Astrocyte of the hippocampus (primary cell): Measurements from ENCODE around the gene TSPAN4.
A peak's percentile ranks its signal among the peaks of the same experiment; 100 is the strongest.

Source experiments
- DNase-seq: peaks from one replicate; pipeline ENCODE4 v3.0.0; 2011; ENCODE audit warnings: low read depth, low spot score

TSPAN4 gene

DNA sequence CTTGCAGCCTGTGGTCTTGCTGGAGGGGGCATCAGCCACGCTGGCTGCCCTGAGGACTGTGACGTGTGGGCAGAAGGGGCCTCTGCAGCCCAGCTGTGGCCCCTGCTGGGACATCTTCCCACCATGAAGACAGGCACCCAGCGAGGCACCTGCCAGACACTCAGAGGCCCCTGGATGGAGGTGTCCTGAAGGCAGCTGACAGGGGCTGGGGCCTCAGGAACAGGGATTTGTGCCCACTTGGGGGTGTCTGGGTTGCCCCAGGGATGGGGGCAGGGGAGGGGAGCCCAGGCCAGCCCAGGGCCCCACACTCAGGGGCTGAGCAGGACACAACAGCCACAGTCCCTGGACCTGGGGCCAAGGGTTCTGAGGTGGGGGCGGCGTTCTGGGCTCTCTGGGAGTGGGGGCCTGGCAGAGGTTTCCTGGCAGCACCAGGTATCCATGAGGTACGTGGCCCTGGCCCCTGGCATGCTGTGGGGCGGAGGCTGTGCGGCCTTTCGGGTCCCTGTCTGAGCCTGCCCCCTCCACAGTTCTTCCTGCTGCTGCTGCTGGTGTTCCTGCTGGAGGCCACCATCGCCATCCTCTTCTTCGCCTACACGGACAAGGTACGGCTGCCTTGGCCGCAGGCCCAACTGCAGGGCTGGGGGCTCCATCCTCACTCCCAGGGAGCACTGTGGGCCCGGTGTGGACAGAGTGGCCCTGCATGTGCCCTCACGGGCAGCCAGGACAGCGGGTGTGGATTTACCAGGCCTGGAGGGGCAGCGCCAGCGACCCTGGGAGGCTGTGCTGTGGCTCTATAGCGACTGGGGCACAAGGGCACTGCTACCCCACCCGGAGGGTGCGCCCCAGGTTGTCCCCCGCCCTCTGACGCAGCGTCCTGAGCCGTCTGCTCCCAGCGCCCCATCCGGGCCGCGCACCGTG is 21.5 kb downstream of the TSPAN4 start:
- DNase-seq, result no peak

GRCh38 chr11:864898-865297 is 22.2 kb downstream of the TSPAN4 start:
- no peak for DNase-seq

GRCh38 chr11:865462-866430 is 23.1 kb downstream of the TSPAN4 start:
- no peak for DNase-seq

DNA sequence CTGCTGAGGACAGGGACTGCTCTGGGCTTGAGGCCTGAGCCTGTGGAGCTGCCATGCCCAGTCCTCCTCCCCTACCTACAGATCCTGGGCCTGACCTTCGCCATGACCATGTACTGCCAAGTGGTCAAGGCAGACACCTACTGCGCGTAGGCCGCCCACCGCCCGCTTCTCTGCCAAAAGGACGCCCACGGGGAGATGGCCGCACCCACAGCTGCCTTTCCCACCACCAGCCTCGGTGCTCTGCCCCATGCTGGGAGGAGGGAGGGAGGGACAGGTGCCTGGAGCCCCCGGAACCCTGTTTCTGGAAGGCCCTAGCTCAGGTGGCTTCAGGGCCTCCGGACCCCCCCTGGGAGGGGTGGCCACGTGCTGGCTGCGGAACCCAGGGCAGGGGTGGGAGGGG is 23.8 kb downstream of the TSPAN4 start:
- no peak for DNase-seq

- DNase-seq, result no peak
Measured at GRCh38 chr11:867856-868358, 25.3 kb downstream of the TSPAN4 start.

DNA sequence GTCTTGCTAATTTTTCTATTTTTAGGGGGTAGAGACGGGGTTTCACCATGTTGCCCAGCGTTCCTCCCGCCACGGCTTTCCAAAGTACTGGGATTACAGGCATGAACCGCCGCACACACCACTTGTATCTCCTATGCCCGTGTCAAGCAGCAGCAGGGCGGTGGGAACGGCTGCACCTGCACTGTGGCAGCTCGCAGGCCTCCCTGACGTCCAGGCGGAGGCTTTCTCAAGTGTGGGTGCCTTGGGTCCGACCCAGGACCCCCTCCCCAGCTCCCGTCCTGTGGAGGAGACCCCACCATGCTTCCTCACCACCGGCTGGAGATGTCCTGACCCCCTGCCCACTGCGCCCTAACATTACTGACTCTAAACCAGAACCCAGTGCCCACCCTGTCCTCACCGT is 25.7 kb downstream of the TSPAN4 start:
- DNase-seq, result no peak

DNA sequence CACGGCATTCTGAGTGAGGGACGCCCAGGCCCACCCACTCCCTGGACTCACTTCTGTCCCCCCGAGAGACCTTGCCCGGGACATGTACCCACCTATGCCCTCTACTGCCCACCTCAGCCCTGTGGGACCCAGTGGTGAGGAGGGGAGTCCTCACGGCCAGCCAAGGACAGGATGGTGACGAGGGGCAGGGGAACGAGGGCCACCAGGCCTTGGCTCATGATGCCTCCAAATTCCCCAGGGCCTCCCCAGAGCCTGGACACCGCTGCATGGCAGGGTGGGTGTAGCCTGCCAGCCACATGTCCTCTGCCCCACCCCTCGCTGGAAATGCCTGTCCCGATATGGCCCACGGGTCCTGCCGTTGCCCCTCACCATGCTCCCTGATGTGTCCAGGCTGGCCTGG is 26.1 kb downstream of the TSPAN4 start:
- no peak for DNase-seq

- no peak for DNase-seq
Measured at GRCh38 chr11:869399-870126, 26.9 kb downstream of the TSPAN4 start.

GRCh38 chr11:870127-870413 is 27.4 kb downstream of the TSPAN4 start:
- no peak for DNase-seq

- no peak for DNase-seq
Measured at GRCh38 chr11:870418-870817, 27.8 kb downstream of the TSPAN4 start.

DNA sequence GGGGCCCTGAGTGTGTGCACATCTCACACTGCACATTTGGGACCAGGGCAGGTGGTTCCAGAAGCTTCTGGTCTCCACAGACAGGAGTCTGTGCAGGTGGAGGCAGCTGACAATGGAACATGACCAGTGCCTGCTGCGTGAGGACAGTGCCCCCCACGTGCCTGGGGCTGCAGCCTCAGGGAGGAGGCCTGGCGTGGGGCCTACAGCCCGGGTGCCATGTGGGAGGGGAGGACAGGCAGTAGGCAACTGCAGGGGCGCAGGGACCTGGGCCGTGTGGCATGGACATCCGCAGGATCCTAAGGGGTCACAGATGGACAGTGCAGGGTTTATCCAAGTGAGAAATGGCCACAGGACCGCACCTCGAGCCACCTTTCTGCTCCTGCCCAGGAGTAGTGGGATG is 28.8 kb downstream of the TSPAN4 start:
- no peak for DNase-seq

GRCh38 chr11:872799-873198 is 30.1 kb downstream of the TSPAN4 start:
- DNase-seq, result no peak

DNA sequence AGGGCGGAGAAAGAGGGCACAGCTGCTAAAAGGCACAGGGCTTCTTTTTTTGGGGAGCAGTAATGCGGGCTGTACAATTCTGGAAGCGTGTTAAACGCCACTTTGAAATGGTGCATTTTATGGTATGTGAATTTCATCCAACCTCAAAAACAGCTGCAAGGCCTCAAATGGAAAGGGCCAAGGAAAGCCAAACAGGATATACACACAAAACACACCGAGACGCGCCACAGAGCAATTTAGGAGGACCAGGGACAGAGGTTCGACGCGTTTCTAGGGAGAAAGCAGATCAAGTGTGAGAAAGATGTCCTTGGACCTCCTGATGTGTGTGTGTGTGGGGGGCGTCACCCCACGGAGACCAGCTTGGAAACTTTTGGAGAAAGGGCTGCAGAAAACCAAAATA is 31.1 kb downstream of the TSPAN4 start:
- no peak for DNase-seq

GRCh38 chr11:875203-875602 is 32.6 kb downstream of the TSPAN4 start:
- DNase-seq, result no peak

- DNase-seq, result no peak
Measured at GRCh38 chr11:875769-876301, 33.2 kb downstream of the TSPAN4 start.

- no peak for DNase-seq
Measured at GRCh38 chr11:876545-876944, 33.9 kb downstream of the TSPAN4 start.

- DNase-seq, result no peak
Measured at GRCh38 chr11:877565-877964, 34.9 kb downstream of the TSPAN4 start.

GRCh38 chr11:880447-880846 is 37.8 kb downstream of the TSPAN4 start:
- no peak for DNase-seq

- peak; percentile 36 for DNase-seq
Measured at GRCh38 chr11:882596-882995, 39.9 kb downstream of the TSPAN4 start.

DNA sequence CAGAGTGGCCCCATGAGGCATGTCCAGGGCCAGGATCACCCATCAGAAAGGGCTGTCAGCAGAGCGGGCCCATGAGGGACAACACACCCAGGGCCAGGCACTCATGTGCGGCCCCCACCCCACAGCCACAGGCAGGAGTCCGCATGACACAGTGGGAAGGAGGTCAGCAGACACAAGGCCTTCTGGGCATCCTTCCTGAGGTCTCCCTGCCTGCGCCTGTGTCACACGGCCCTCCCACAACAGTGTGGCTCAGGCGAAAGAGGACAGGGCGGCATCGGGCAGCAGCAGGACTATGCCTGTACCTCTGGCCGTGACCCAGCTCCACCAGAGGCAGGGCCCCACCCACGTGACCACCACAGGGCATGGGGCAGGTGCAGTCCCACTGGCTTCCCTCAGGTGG is 40.9 kb downstream of the TSPAN4 start:
- DNase-seq, result no peak

GRCh38 chr11:884578-885070 is 42.0 kb downstream of the TSPAN4 start:
- DNase-seq, result no peak
